OCI-LY7 (cell line): ENCODE results near the gene ABCC4. TPM values are rescaled to one million over a fixed set of nuclear protein-coding genes. Genes with fewer than 3 reads are reported as not detected.

Source experiments
- BruUV-seq: library from RNA; stranded (reverse); fragments of 400-500 nt; replicated peaks from 2 replicates; lab custom pipeline; 2021; lab: Mats Ljungman, UMichigan
- CTCF ChIA-PET: fragments of 300-600 bp; sonication (Branson Sonifier 250); formaldehyde crosslinking; loops from one replicate; lab custom pipeline; 2022; ENCODE audit warnings: antibody characterized with exemption; ENCODE audit not compliant: unreplicated experiment; lab: Charles Lee
- POLR2A ChIA-PET: fragments of 300-600 bp; sonication (Branson Sonifier 250); formaldehyde crosslinking; loops from one replicate; lab custom pipeline; 2022; ENCODE audit warnings: antibody characterized with exemption; lab: Charles Lee
- DNase-seq: peaks from one replicate; pipeline ENCODE4 v3.0.0-alpha.2; 2015; ENCODE audit warnings: low spot score
- H2AFZ ChIP-seq: fragments of 200-600 bp; sonication (generic), shearing (Covaris generic); 2 replicates; pipeline ENCODE4 v1.6.1; 2014; ENCODE audit warnings: mild to moderate bottlenecking, antibody characterized with exemption, low read length, moderate library complexity
- H3K27ac ChIP-seq: fragments of 200-600 bp; sonication (generic); 2 replicates; pipeline ENCODE4 v1.5.1; 2014; ENCODE audit warnings: mixed run types, low read depth, mild to moderate bottlenecking, moderate library complexity, low read length, inconsistent platforms; ENCODE audit not compliant: poor library complexity, severe bottlenecking
- H3K36me3 ChIP-seq: fragments of 200-600 bp; sonication (generic); 2 replicates; pipeline ENCODE4 v1.6.1; 2014; ENCODE audit warnings: mild to moderate bottlenecking, antibody characterized with exemption, low read length, moderate library complexity, mixed read lengths; ENCODE audit not compliant: insufficient read depth
- H3K4me1 ChIP-seq: fragments of 200-600 bp; sonication (generic); 2 replicates; pipeline ENCODE4 v1.5.1; 2014; ENCODE audit warnings: mild to moderate bottlenecking, low read length; ENCODE audit not compliant: insufficient read depth, poor library complexity, severe bottlenecking
- H3K4me2 ChIP-seq: fragments of 200-600 bp; sonication (generic); 2 replicates; pipeline ENCODE4 v1.6.1; 2014; ENCODE audit warnings: mild to moderate bottlenecking, low read length
- H3K4me3 ChIP-seq: fragments of 200-600 bp; sonication (generic); 2 replicates; pipeline ENCODE4 v1.5.1; 2014; ENCODE audit warnings: mild to moderate bottlenecking, low read depth, low read length; ENCODE audit not compliant: poor library complexity, severe bottlenecking
- H3K79me2 ChIP-seq: fragments of 200-600 bp; sonication (generic); 2 replicates; pipeline ENCODE4 v1.6.1; 2016; ENCODE audit warnings: low read depth, mild to moderate bottlenecking, low read length, moderate library complexity, mixed read lengths; ENCODE audit not compliant: insufficient read depth
- H3K9me2 ChIP-seq: fragments of 200-600 bp; sonication (generic); 2 replicates; pipeline ENCODE4 v1.6.1; 2016; ENCODE audit warnings: mild to moderate bottlenecking, low read length, mixed read lengths; ENCODE audit not compliant: insufficient read depth
- H3K9me3 ChIP-seq: fragments of 200-600 bp; sonication (generic); 2 replicates; pipeline ENCODE4 v1.6.1; 2014; ENCODE audit warnings: mild to moderate bottlenecking, mixed run types, low read length, mixed read lengths
- H4K20me1 ChIP-seq: fragments of 200-600 bp; sonication (generic); 2 replicates; pipeline ENCODE4 v1.6.1; 2014; ENCODE audit warnings: mild to moderate bottlenecking, antibody characterized with exemption, low read length, moderate library complexity, mixed read lengths; ENCODE audit not compliant: insufficient read depth
- EZH2phosphoT487 ChIP-seq: fragments of 200-600 bp; sonication (generic); IDR thresholded peaks from 2 replicates; pipeline ENCODE4 v1.6.1; 2018; ENCODE audit warnings: low read depth, borderline replicate concordance, mild to moderate bottlenecking, mixed run types, antibody characterized with exemption, low read length, moderate library complexity, mixed read lengths
- intact Hi-C: fragments of 100-400 bp; cut with micrococcal nuclease; formaldehyde crosslinking; loops from one replicate; pipeline ENCODE4 v1.10.0; 2022; ENCODE audit not compliant: unreplicated experiment
- total RNA-seq, 2 experiments: library from RNA; depleted of rRNA in 1 of 2; stranded (reverse); fragments of >200 nt in 1 of 2; shearing (Covaris generic) in 1 of 2; gene quantifications; 2 replicates each; pipeline ENCODE4 v1.2.3, GENCODE V29; 2014 to 2022
- TF ChIP-seq, protein P1 (sequence below): fragments of 200-600 bp; sonication (generic); conservative IDR thresholded peaks from 2 replicates; pipeline ENCODE4 v1.5.1; 2014; ENCODE audit warnings: mild to moderate bottlenecking, antibody characterized with exemption, low read length, moderate library complexity, mixed read lengths

Gene ABCC4
- total RNA-seq, 2 experiments from 2014 or later = 7.3 to 7.8 TPM

DNA sequence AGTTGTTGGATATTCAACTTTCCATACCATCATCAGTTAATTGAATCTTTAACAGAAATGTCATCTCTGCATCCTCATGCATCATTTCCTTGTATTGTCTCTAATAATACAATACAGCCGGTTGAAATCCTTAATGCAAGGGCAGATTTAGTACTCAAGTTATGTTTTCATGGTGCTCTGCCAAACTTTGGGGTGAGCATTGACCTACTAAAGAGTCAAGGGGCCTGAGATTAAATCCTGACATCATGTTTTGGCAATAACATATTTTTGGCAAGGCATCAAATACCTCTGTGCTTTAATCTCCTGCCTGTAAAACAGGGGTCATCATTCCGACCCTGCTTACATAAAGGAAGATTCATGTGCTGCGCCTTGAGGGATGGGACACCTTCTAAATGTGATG, 42.7 kb upstream of the ABCC4 start:
- Histone ChIP-seq H3K4me1 (no peaks in the 10 kb centered on the region), H2AFZ (no peak overlapping the region), H3K9me3 (no peaks in the 10 kb centered on the region), H3K36me3 (no peaks in the 10 kb centered on the region), H3K4me2 (no peak overlapping the region), H3K79me2 (no peaks in the 10 kb centered on the region), H3K27ac (no peak overlapping the region), H3K9me2 (no peaks in the 10 kb centered on the region), H4K20me1 (no peaks in the 10 kb centered on the region), H3K4me3 (no peak overlapping the region)
- CTCF ChIA-PET = no interaction called here
- no peak for DNase-seq
- BruUV-seq = no TSS peak
- TF ChIP-seq, protein P1, sequence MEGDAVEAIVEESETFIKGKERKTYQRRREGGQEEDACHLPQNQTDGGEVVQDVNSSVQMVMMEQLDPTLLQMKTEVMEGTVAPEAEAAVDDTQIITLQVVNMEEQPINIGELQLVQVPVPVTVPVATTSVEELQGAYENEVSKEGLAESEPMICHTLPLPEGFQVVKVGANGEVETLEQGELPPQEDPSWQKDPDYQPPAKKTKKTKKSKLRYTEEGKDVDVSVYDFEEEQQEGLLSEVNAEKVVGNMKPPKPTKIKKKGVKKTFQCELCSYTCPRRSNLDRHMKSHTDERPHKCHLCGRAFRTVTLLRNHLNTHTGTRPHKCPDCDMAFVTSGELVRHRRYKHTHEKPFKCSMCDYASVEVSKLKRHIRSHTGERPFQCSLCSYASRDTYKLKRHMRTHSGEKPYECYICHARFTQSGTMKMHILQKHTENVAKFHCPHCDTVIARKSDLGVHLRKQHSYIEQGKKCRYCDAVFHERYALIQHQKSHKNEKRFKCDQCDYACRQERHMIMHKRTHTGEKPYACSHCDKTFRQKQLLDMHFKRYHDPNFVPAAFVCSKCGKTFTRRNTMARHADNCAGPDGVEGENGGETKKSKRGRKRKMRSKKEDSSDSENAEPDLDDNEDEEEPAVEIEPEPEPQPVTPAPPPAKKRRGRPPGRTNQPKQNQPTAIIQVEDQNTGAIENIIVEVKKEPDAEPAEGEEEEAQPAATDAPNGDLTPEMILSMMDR = no peak
- no peak for TF ChIP-seq EZH2phosphoT487
- POLR2A ChIA-PET = no interaction called here
- intact Hi-C loops = no loop called here

DNA sequence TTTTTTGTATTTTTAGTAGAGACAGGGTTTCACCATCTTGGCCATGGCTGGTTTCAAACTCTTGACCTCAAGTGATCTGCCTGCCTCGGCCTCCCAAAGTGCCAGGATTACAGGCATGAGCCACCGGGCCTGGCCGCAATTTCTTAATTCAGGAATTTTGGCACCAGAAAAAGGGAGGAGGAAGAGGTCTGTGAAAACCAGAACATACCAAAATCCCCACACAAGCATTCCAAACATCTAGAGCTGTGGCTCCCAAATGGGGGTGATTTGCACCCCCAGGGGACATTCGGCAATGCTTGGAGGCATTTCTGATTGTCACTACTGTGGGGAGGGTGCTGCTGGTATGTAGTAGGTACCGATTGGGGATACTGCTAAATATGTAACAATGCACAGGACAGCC, 40.2 kb upstream of the ABCC4 start:
- intact Hi-C loops = no loop called here
- H3K9me3 ChIP-seq = no peaks in the 10 kb centered on the region

DNA sequence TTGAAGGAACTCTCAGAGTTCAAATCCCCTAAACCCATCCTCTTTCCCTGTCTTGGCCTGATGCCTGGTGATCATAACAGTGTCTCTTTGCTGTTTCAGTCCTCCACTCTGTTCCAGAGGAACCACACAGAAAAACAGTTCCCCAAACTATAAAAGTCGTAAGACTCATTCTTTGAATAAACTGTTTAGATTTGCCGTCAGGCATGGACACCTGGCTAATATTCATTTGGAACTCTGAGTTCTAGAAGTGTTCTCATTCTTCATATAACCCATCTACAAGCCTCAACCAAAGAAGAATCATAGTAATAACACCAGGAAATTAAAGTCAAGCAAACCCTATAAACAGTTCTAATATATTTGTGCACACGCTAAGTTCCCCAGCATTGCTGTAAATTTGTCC, 37.7 kb upstream of the ABCC4 start:
- H3K9me3 ChIP-seq = no peaks in the 10 kb centered on the region
- no peak overlapping the region for H3K4me3 ChIP-seq
- H4K20me1 ChIP-seq = no peaks in the 10 kb centered on the region
- H2AFZ ChIP-seq = no peak overlapping the region
- CTCF ChIA-PET = no interaction called here
- H3K9me2 ChIP-seq = no peaks in the 10 kb centered on the region
- BruUV-seq = no TSS peak
- H3K27ac ChIP-seq = no peak overlapping the region
- no peak for DNase-seq
- H3K4me2 ChIP-seq = no peak overlapping the region
- POLR2A ChIA-PET = no interaction called here
- H3K4me1 ChIP-seq = no peaks in the 10 kb centered on the region
- H3K79me2 ChIP-seq = no peaks in the 10 kb centered on the region
- TF ChIP-seq, protein P1 = no peak
- no peak for TF ChIP-seq EZH2phosphoT487
- no peaks in the 10 kb centered on the region for H3K36me3 ChIP-seq
- intact Hi-C loops = no loop called here

More for the DNA sequence above, 40.2 kb upstream of the ABCC4 start:
- no peaks in the 10 kb centered on the region for H3K9me2 ChIP-seq
- no TSS peak for BruUV-seq
- ChIA-PET CTCF (no interaction called here), POLR2A (interaction anchor here (0.6 kb wide), 1 partner anchor 69 kb away, joined by 4 read pairs; no protein-coding TSS in a partner anchor)
- TF ChIP-seq, protein P1 = no peak
- TF ChIP-seq EZH2phosphoT487 = no peak
- no peak overlapping the region for H2AFZ ChIP-seq
- no peak overlapping the region for H3K4me3 ChIP-seq
- H3K79me2 ChIP-seq = no peaks in the 10 kb centered on the region
- no peaks in the 10 kb centered on the region for H3K4me1 ChIP-seq
- no peaks in the 10 kb centered on the region for H4K20me1 ChIP-seq
- no peak overlapping the region for H3K27ac ChIP-seq
- no peak overlapping the region for H3K4me2 ChIP-seq
- H3K36me3 ChIP-seq = no peaks in the 10 kb centered on the region
- DNase-seq = no peak
